ENCODE data around the gene STK32A. TPM values are rescaled to one million over a fixed set of nuclear protein-coding genes. Genes with fewer than 3 reads are reported as not detected.

The STK32A gene
- total RNA-seq, 2 donors from 2014 or later, result not detected

DNA sequence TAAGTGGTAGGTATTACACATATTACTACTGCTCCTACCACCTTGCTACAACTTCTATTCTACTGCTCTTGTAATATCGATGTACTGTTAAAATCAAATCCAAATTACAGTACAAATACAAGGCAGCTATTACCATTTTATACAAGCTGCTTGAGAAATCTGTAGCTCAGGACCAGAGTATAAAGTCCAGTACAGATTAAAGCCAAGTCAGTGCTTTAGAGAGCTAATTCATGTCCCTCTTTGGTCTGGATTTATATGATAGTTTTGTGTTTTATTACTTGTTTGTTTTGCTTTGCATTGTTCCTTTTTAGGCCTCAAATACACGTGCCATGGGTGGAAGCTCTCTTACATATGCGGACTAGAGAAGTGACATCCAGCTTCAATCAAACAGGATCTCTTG lies 199.2 kb downstream of the STK32A start:
- ATAC-seq (no peak), DNase-seq (no peak)
- H3K9me3 ChIP-seq (ENCODE audit: control insufficient read depth, low read length, poor library complexity, severe bottlenecking), result no peaks in the 10 kb centered on the region
- H3K27ac Mint-ChIP-seq, result no peak overlapping the region
- H3K4me3 Mint-ChIP-seq, result no peak overlapping the region
- no peaks in the 10 kb centered on the region for H3K4me1 Mint-ChIP-seq
- H3K27me3 Mint-ChIP-seq, result peaks cover 24% of the 10 kb centered on the region
- H3K36me3 Mint-ChIP-seq (ENCODE audit: low read depth), result peaks cover 2% of the 10 kb centered on the region

- Mint-ChIP-seq H3K27me3 (peaks cover 36% of the 10 kb centered on the region), H3K27ac (no peak overlapping the region), H3K4me3 (no peak overlapping the region), H3K36me3 (ENCODE audit: low read depth) (peaks cover 2% of the 10 kb centered on the region), H3K4me1 (no peaks in the 10 kb centered on the region)
- ATAC-seq (no peak), DNase-seq (no peak)
- no peaks in the 10 kb centered on the region for H3K9me3 ChIP-seq (ENCODE audit: control insufficient read depth, low read length, poor library complexity, severe bottlenecking)
These were observed 201.8 kb downstream of the STK32A start for GRCh38 chr5:147436596-147436995.

DNA sequence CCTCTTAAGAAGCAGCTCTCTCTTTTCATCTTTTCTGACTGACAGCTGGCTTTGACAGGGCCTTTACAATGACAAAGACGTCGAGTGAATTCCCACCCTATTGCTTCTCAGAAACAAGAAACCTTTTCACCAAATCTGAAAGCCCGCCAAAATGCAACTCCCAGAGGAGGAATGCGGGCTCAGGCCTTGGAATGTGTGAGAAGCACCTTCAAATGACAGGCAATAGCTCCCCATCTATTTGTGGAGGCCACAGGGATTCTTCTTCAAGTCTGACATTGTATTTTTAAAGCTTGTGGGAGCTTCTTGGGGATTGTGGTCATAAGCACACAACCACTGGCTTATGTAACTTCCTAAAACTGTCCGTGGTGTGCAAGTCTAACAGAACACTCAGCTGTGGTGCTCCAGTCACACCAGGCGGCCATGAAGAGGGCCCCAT lies 202.4 kb downstream of the STK32A start:
- Mint-ChIP-seq H3K27me3 (peaks cover 36% of the 10 kb centered on the region), H3K4me1 (no peaks in the 10 kb centered on the region), H3K27ac (no peak overlapping the region), H3K36me3 (ENCODE audit: low read depth) (peaks cover 2% of the 10 kb centered on the region), H3K4me3 (no peak overlapping the region)
- no peak for DNase-seq
- no peaks in the 10 kb centered on the region for H3K9me3 ChIP-seq (ENCODE audit: control insufficient read depth, low read length, poor library complexity, severe bottlenecking)
- no peak for ATAC-seq

Measured in T-helper 17 cell (primary cell).